ENCODE data around the gene ZNF384. TPM values are rescaled to one million over a fixed set of nuclear protein-coding genes. Genes with fewer than 3 reads are reported as not detected.

Gene ZNF384
- total RNA-seq, 6 donors from 2014 or later, result 33.4 to 52.8 (median 43.0) TPM

GRCh38 chr12:6691473-6691872 is 2.3 kb upstream of the ZNF384 start:
- no peak overlapping the region for H3K27ac ChIP-seq
- H3K36me3 ChIP-seq, result no peaks in the 10 kb centered on the region
- DNase-seq, result peak in 1 of 2 donors; percentile 60
- WGBS, 2 donors, result 60 to 66% methylated on average over 4 of the region's 4 CpGs
- TF ChIP-seq CTCF (IDR thresholded peaks at IDR 0.05), result no peak
- no peak for TF ChIP-seq POLR2A (IDR thresholded peaks at IDR 0.05)
- no peak for TF ChIP-seq POLR2AphosphoS5 (IDR thresholded peaks at IDR 0.05)
- TF ChIP-seq EP300 (IDR thresholded peaks at IDR 0.05), result no peak
- H3K27me3 ChIP-seq, result no peaks in the 10 kb centered on the region
- H3K9me3 ChIP-seq, result no peaks in the 10 kb centered on the region
- H3K4me1 ChIP-seq, result peaks cover 28 to 39% (median 35%) of the 10 kb centered on the region in 4 donors
- no peak for ATAC-seq (ENCODE audit: low FRiP score in 2 of 2)
- no peak overlapping the region for H3K4me3 ChIP-seq

- ATAC-seq (ENCODE audit: low FRiP score in 2 of 2) (peak in 1 of 2 donors; percentile 0), DNase-seq (peak in 1 of 2 donors; percentile 35)
- Histone ChIP-seq H3K36me3 (peaks cover 0 to 9% (median under 1%) of the 10 kb centered on the region in 4 donors), H3K9me3 (no peaks in the 10 kb centered on the region), H3K4me1 (peaks cover 36 to 54% (median 44%) of the 10 kb centered on the region in 4 donors), H3K4me3 (peak overlapping the region; percentile 38 to 97 (median 70)), H3K27ac (peak overlapping the region; percentile 94 to 97 (median 94)), H3K27me3 (no peaks in the 10 kb centered on the region)
- TF ChIP-seq EP300 (IDR thresholded peaks at IDR 0.05), result no peak
- TF ChIP-seq POLR2A (IDR thresholded peaks at IDR 0.05), result peak in 1 of 4 donors; percentile 17
- peak in 1 of 2 donors; percentile 4 for TF ChIP-seq POLR2AphosphoS5 (IDR thresholded peaks at IDR 0.05)
- no peak for TF ChIP-seq CTCF (IDR thresholded peaks at IDR 0.05)
- 0% methylated on average over 8 to 13 of the region's 13 CpGs for WGBS, 2 donors
These were observed 604 bp downstream of the ZNF384 start for GRCh38 chr12:6688543-6688998.

GRCh38 chr12:6685814-6686213 is 3.4 kb downstream of the ZNF384 start:
- Histone ChIP-seq H3K4me3 (no peak overlapping the region), H3K36me3 (peaks cover 0 to 28% (median under 1%) of the 10 kb centered on the region in 4 donors), H3K9me3 (no peaks in the 10 kb centered on the region), H3K27me3 (no peaks in the 10 kb centered on the region), H3K4me1 (peaks cover 34 to 51% (median 36%) of the 10 kb centered on the region in 4 donors), H3K27ac (no peak overlapping the region)
- no peak for TF ChIP-seq CTCF (IDR thresholded peaks at IDR 0.05)
- no peak for TF ChIP-seq POLR2AphosphoS5 (IDR thresholded peaks at IDR 0.05)
- TF ChIP-seq POLR2A (IDR thresholded peaks at IDR 0.05), result no peak
- TF ChIP-seq EP300 (IDR thresholded peaks at IDR 0.05), result no peak
- DNase-seq (no peak), ATAC-seq (ENCODE audit: low FRiP score in 2 of 2) (no peak)
- 70 to 80% methylated on average over 3 of the region's 3 CpGs for WGBS, 2 donors

GRCh38 chr12:6684609-6685008 is 4.6 kb downstream of the ZNF384 start:
- Histone ChIP-seq H3K36me3 (peaks cover 0 to 37% (median 8%) of the 10 kb centered on the region in 4 donors), H3K4me3 (no peak overlapping the region), H3K27me3 (no peaks in the 10 kb centered on the region), H3K27ac (no peak overlapping the region), H3K4me1 (peaks cover 25 to 40% (median 27%) of the 10 kb centered on the region in 4 donors), H3K9me3 (no peaks in the 10 kb centered on the region)
- TF ChIP-seq EP300 (IDR thresholded peaks at IDR 0.05) (no peak), POLR2A (IDR thresholded peaks at IDR 0.05) (no peak), CTCF (IDR thresholded peaks at IDR 0.05) (peak in 4 of 6 experiments; percentile 27 to 44 (median 36)), POLR2AphosphoS5 (IDR thresholded peaks at IDR 0.05) (no peak)
- WGBS, 2 donors, result 70 to 74% methylated on average over 6 of the region's 6 CpGs
- ATAC-seq (ENCODE audit: low FRiP score in 2 of 2) (no peak), DNase-seq (no peak)

- DNase-seq (no peak), ATAC-seq (ENCODE audit: low FRiP score in 2 of 2) (no peak)
- Histone ChIP-seq H3K9me3 (no peaks in the 10 kb centered on the region), H3K4me3 (no peak overlapping the region), H3K27me3 (no peaks in the 10 kb centered on the region), H3K27ac (no peak overlapping the region), H3K4me1 (no peaks in the 10 kb centered on the region), H3K36me3 (peaks cover 50 to 93% (median 77%) of the 10 kb centered on the region in 4 donors)
- WGBS, 2 donors, result 85 to 97% methylated on average over 5 of the region's 5 CpGs
- no peak for TF ChIP-seq POLR2A (IDR thresholded peaks at IDR 0.05)
- TF ChIP-seq CTCF (IDR thresholded peaks at IDR 0.05), result no peak
- no peak for TF ChIP-seq EP300 (IDR thresholded peaks at IDR 0.05)
- no peak for TF ChIP-seq POLR2AphosphoS5 (IDR thresholded peaks at IDR 0.05)
These were observed 12.2 kb downstream of the ZNF384 start for GRCh38 chr12:6676962-6677361.
